Mucosa of gallbladder (tissue), 1 donor: ENCODE results near the gene SSH2. TPM values are rescaled to one million over a fixed set of nuclear protein-coding genes. Genes with fewer than 3 reads are reported as not detected.
"Not testable (repeated sequence)": the region's sequence is repeated elsewhere in the genome, so short reads cannot be mapped to it uniquely, and the experiment has no call there.

Source experiments
- DNase-seq: peaks from one replicate; pipeline ENCODE4 v3.0.0-alpha.2; 2020; ENCODE audit warnings: low spot score
- total RNA-seq: library from RNA; stranded (reverse); gene quantifications from one replicate; pipeline ENCODE4 v1.2.1, GENCODE V29; 2021
- donor health status: DM: no; HTN: no; CAD: no.

SSH2 gene
- total RNA-seq, 1 donor from 2014 or later: 24.8 TPM

GRCh38 chr17:29669266-29669665 lies 260.8 kb downstream of the SSH2 start:
- no peak for DNase-seq

GRCh38 chr17:29667969-29668368 lies 262.1 kb downstream of the SSH2 start:
- no peak for DNase-seq

GRCh38 chr17:29665481-29665810 lies 264.6 kb downstream of the SSH2 start:
- no peak for DNase-seq

- no peak for DNase-seq
These were observed 265.1 kb downstream of the SSH2 start for GRCh38 chr17:29664743-29665480.

GRCh38 chr17:29663155-29663554 lies 266.9 kb downstream of the SSH2 start:
- DNase-seq: no peak

GRCh38 chr17:29661213-29661612 lies 268.8 kb downstream of the SSH2 start:
- DNase-seq: no peak

GRCh38 chr17:29659155-29659554 lies 270.9 kb downstream of the SSH2 start:
- no peak for DNase-seq

GRCh38 chr17:29655323-29655722 lies 274.7 kb downstream of the SSH2 start:
- DNase-seq: no peak

GRCh38 chr17:29653995-29654714 lies 275.9 kb downstream of the SSH2 start:
- DNase-seq: no peak

- no peak for DNase-seq
These were observed 277.1 kb downstream of the SSH2 start for GRCh38 chr17:29652976-29653375.

- DNase-seq: not testable (repeated sequence)
These were observed 278.1 kb downstream of the SSH2 start for GRCh38 chr17:29651913-29652312.

GRCh38 chr17:29650396-29650795 lies 279.6 kb downstream of the SSH2 start:
- no peak for DNase-seq

GRCh38 chr17:29649359-29649758 lies 280.7 kb downstream of the SSH2 start:
- DNase-seq: no peak

- DNase-seq: no peak
These were observed 282.0 kb downstream of the SSH2 start for GRCh38 chr17:29648005-29648404.

GRCh38 chr17:29645515-29646051 lies 284.4 kb downstream of the SSH2 start:
- DNase-seq: peak; percentile 59

GRCh38 chr17:29643817-29644160 lies 286.2 kb downstream of the SSH2 start:
- no peak for DNase-seq

GRCh38 chr17:29642171-29642611 lies 287.8 kb downstream of the SSH2 start:
- no peak for DNase-seq

- no peak for DNase-seq
These were observed 288.9 kb downstream of the SSH2 start for GRCh38 chr17:29640981-29641642.

GRCh38 chr17:29640413-29640812 lies 289.6 kb downstream of the SSH2 start:
- DNase-seq: no peak

- no peak for DNase-seq
These were observed 296.1 kb downstream of the SSH2 start for GRCh38 chr17:29633886-29634285.

GRCh38 chr17:29630630-29631193 lies 299.3 kb downstream of the SSH2 start:
- no peak for DNase-seq

GRCh38 chr17:29629839-29630238 lies 300.2 kb downstream of the SSH2 start:
- DNase-seq: no peak
